ENCODE results near the gene CCDC148.

Gene CCDC148

DNA sequence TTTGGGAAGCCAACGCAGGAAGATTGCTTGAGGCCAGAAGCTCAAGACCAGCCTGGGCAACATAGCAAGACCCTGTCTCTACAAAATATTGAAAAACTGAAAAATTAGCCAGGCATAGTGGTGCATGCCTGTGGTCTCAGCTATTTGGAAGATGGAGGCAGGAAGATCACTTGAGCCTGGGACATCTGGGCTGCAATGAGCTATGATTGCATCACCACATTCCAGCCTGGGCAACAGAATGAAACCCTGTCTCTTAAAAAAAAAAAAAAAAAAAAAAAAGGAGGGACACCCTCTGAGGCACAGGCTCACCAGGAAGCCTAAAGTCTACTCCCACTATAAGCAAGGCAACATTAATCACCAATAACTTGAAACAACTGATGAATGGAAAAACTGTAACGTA is 151.1 kb downstream of the CCDC148 start:
- TF ChIP-seq, protein P1, sequence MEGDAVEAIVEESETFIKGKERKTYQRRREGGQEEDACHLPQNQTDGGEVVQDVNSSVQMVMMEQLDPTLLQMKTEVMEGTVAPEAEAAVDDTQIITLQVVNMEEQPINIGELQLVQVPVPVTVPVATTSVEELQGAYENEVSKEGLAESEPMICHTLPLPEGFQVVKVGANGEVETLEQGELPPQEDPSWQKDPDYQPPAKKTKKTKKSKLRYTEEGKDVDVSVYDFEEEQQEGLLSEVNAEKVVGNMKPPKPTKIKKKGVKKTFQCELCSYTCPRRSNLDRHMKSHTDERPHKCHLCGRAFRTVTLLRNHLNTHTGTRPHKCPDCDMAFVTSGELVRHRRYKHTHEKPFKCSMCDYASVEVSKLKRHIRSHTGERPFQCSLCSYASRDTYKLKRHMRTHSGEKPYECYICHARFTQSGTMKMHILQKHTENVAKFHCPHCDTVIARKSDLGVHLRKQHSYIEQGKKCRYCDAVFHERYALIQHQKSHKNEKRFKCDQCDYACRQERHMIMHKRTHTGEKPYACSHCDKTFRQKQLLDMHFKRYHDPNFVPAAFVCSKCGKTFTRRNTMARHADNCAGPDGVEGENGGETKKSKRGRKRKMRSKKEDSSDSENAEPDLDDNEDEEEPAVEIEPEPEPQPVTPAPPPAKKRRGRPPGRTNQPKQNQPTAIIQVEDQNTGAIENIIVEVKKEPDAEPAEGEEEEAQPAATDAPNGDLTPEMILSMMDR (IDR thresholded peaks at IDR 0.05; ENCODE audit: extremely low read depth, insufficient read depth, missing control alignments) = no peak
- in situ Hi-C loops (cut with MboI; ENCODE audit: low pct_unique_long_range_greater_than_20kb, low sequenced_read_pairs, unreplicated experiment) = no loop called here
- DNase-seq (ENCODE audit: low spot score) = no peak

DNA sequence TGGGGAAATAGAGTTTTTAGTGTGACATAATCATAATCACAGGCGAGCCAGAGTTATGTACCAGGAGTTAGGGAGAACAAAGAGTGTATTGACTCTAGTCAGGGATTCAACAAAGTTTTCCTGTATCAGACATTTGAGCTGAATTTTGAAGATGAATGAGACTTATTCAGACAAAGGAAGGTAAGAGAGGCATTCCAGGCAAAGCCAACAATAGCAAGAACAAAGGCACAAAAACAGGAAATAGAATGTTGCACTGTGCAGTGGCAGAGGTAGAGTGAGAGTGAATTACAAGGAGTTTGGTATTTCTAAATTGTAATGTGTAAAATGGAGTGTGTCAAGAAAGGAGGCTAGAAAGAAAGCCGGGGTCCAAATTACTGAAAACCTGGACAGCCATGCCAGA is 156.2 kb downstream of the CCDC148 start:
- in situ Hi-C loops (cut with MboI; ENCODE audit: low pct_unique_long_range_greater_than_20kb, low sequenced_read_pairs, unreplicated experiment) = no loop called here
- no peak for DNase-seq (ENCODE audit: low spot score)
- TF ChIP-seq, protein P1 (IDR thresholded peaks at IDR 0.05; ENCODE audit: extremely low read depth, insufficient read depth, missing control alignments) = no peak

DNA sequence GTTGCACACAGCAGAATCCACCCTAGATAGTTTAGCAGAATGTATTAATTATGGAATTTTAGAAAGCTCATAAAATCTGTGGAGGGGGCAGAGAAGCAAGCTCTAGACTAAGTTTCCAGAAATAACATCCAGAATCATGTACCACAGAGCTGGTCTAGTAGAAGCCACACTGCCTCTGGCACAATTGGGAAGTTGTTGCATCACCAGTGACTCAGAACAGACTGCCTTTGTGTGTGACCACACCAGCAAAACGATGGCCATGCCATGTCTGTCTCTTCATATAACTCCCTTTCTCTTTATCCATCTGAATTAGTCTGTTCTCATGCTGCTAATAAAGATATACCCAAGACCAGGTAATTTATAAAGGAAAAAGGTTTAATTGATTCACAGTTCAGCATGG is 158.9 kb downstream of the CCDC148 start:
- TF ChIP-seq, protein P1 (IDR thresholded peaks at IDR 0.05; ENCODE audit: extremely low read depth, insufficient read depth, missing control alignments) = no peak
- DNase-seq (ENCODE audit: low spot score) = no peak
- in situ Hi-C loops (cut with MboI; ENCODE audit: low pct_unique_long_range_greater_than_20kb, low sequenced_read_pairs, unreplicated experiment) = no loop called here

DNA sequence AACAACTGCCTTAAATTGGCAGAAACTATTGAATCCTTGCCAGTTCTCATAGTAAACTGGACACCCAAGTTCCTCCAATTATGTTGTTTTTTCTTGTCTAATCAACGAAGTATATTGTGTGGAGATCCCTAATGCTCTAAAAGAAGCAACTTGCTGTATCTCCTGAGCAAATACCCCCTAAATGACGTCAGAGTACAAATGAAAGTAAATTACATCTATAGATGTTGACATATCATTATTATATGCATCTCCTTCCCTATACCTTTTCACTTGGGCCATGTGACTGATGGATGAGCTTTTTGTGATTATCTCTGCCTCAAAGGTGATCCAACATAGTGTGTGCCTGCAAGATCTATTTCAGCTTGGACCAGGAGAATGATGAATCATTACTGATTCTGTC is 159.4 kb downstream of the CCDC148 start:
- TF ChIP-seq, protein P1 (IDR thresholded peaks at IDR 0.05; ENCODE audit: extremely low read depth, insufficient read depth, missing control alignments) = no peak
- in situ Hi-C loops (cut with MboI; ENCODE audit: low pct_unique_long_range_greater_than_20kb, low sequenced_read_pairs, unreplicated experiment) = no loop called here
- no peak for DNase-seq (ENCODE audit: low spot score)

DNA sequence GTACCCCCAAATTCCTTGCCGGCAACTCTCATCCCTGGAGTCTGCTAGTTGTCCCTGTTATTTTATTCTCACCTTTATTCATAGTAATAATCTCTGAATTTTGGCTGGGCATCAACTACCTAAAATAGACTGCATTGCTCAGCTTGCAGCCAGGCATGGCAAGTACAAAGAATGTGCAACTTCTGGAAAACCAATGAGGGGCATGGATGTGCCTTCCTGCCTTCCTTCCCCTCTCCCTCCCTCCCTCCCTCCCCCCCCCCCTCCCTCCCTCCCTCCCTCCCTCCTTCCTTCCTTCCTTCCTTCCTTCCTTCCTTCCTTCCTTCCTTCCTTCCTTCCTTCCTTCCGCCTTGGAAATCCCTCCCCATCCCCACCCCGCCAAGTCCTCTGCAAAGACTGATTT is 162.8 kb downstream of the CCDC148 start:
- DNase-seq (ENCODE audit: low spot score) = no peak
- in situ Hi-C loops (cut with MboI; ENCODE audit: low pct_unique_long_range_greater_than_20kb, low sequenced_read_pairs, unreplicated experiment) = no loop called here
- TF ChIP-seq, protein P1 (IDR thresholded peaks at IDR 0.05; ENCODE audit: extremely low read depth, insufficient read depth, missing control alignments) = no peak

DNA sequence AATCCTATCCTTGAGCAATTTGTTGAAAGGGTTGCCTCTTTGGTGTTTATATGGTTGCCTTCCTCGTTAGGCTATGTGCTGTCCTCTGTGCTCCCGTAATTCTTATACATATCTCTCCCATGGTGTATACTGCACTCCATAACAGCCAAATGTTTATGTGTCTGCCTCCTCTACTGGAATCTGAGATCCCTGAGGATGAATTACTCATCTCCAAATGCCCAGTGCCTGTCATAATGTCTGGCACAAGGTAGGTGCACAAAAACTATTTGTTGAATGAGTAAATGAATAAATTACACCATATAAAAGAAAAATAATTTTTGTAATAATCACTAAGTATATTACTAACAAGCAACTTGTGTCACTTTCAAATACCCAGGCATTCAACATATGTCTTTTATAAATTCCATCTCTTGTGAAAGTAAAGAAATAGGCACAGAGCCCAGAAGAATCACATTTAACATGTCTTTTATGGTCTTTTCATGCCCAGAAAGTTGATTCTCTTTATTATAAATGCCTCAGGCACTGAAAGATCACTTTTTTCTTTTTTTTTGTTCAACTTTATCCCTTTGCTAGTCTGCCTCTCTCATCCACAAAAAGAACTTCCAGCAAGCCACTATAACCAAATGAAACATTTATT is 164.9 kb downstream of the CCDC148 start:
- in situ Hi-C loops (cut with MboI; ENCODE audit: low pct_unique_long_range_greater_than_20kb, low sequenced_read_pairs, unreplicated experiment) = no loop called here
- TF ChIP-seq, protein P1 (IDR thresholded peaks at IDR 0.05; ENCODE audit: extremely low read depth, insufficient read depth, missing control alignments) = no peak
- no peak for DNase-seq (ENCODE audit: low spot score)

Data from GM13977 (cell line).